ENCODE data around the gene RASL12. TPM values are rescaled to one million over a fixed set of nuclear protein-coding genes. Genes with fewer than 3 reads are reported as not detected.
A peak's percentile ranks its signal among the peaks of the same experiment; 100 is the strongest.

Gene RASL12
- total RNA-seq, 4 donors from 2014 or later, result 41.4 to 83.5 (median 78.7) TPM

- 39 to 55% methylated on average over 6 of the region's 6 CpGs for WGBS, 2 donors
- H3K9me3 ChIP-seq, result no peaks in the 10 kb centered on the region
- no peak overlapping the region for H3K4me3 ChIP-seq
- H3K36me3 ChIP-seq, result peaks cover 0 to 8% (median 0%) of the 10 kb centered on the region in 3 donors
- peaks cover 0 to 98% (median 67%) of the 10 kb centered on the region in 4 donors for H3K4me1 ChIP-seq
- H3K27ac ChIP-seq, result peak overlapping the region; percentile 68 to 95 (median 86)
- DNase-seq (ENCODE audit: low spot score in 2 of 2), result peak in 1 of 2 donors; percentile 44
- no peaks in the 10 kb centered on the region for H3K27me3 ChIP-seq
- TF ChIP-seq CTCF (IDR thresholded peaks at IDR 0.05) (no peak), POLR2A (IDR thresholded peaks at IDR 0.05) (no peak), EP300 (IDR thresholded peaks at IDR 0.05) (peak in 1 of 2 donors; percentile 60)
Measured at GRCh38 chr15:65060641-65061397, 7.0 kb downstream of the RASL12 start.

GRCh38 chr15:65059931-65060596 is 7.7 kb downstream of the RASL12 start:
- Histone ChIP-seq H3K36me3 (peaks cover 0 to 9% (median 0%) of the 10 kb centered on the region in 3 donors), H3K27me3 (no peaks in the 10 kb centered on the region), H3K4me1 (peaks cover 0 to 99% (median 70%) of the 10 kb centered on the region in 4 donors), H3K9me3 (no peaks in the 10 kb centered on the region), H3K4me3 (no peak overlapping the region), H3K27ac (peak overlapping the region; percentile 72 to 95 (median 86))
- DNase-seq (ENCODE audit: low spot score in 2 of 2), result no peak
- WGBS, 2 donors, result 41 to 55% methylated on average over 4 of the region's 4 CpGs
- TF ChIP-seq CTCF (IDR thresholded peaks at IDR 0.05) (no peak), POLR2A (IDR thresholded peaks at IDR 0.05) (no peak), EP300 (IDR thresholded peaks at IDR 0.05) (no peak)

GRCh38 chr15:65059369-65059750 is 8.4 kb downstream of the RASL12 start:
- H3K36me3 ChIP-seq, result peaks cover 0 to 16% (median 0%) of the 10 kb centered on the region in 3 donors
- WGBS, 2 donors, result 88 to 93% methylated on average over 2 to 3 of the region's 3 CpGs
- H3K4me3 ChIP-seq, result no peak overlapping the region

GRCh38 chr15:65058394-65059368 is 9.1 kb downstream of the RASL12 start:
- peaks cover 0 to 21% (median 0%) of the 10 kb centered on the region in 3 donors for H3K36me3 ChIP-seq
- H3K27ac ChIP-seq, result peak overlapping the region; percentile 72 to 95 (median 86)
- H3K9me3 ChIP-seq, result no peaks in the 10 kb centered on the region
- TF ChIP-seq CTCF (IDR thresholded peaks at IDR 0.05), result no peak
- no peak for TF ChIP-seq POLR2A (IDR thresholded peaks at IDR 0.05)
- no peak for TF ChIP-seq EP300 (IDR thresholded peaks at IDR 0.05)
- H3K27me3 ChIP-seq, result no peaks in the 10 kb centered on the region
- no peak for DNase-seq (ENCODE audit: low spot score in 2 of 2)
- no peak overlapping the region for H3K4me3 ChIP-seq
- peaks cover 0 to 97% (median 71%) of the 10 kb centered on the region in 4 donors for H3K4me1 ChIP-seq
- 51 to 64% methylated on average over 12 to 13 of the region's 16 CpGs for WGBS, 2 donors

More at GRCh38 chr15:65059369-65059750, 8.4 kb downstream of the RASL12 start:
- Histone ChIP-seq H3K9me3 (no peaks in the 10 kb centered on the region), H3K4me1 (peaks cover 0 to 99% (median 73%) of the 10 kb centered on the region in 4 donors), H3K27ac (peak overlapping the region; percentile 72 to 95 (median 86)), H3K27me3 (no peaks in the 10 kb centered on the region)
- no peak for TF ChIP-seq EP300 (IDR thresholded peaks at IDR 0.05)
- no peak for DNase-seq (ENCODE audit: low spot score in 2 of 2)

- H3K4me1 ChIP-seq, result peaks cover 0 to 86% (median 60%) of the 10 kb centered on the region in 4 donors
- peak overlapping the region in 3 of 4 donors; percentile 10 to 95 (median 94) for H3K27ac ChIP-seq
- WGBS, 2 donors, result 73 to 78% methylated on average over 8 of the region's 8 CpGs
- TF ChIP-seq CTCF (IDR thresholded peaks at IDR 0.05), result no peak
- no peak for TF ChIP-seq EP300 (IDR thresholded peaks at IDR 0.05)
- TF ChIP-seq POLR2A (IDR thresholded peaks at IDR 0.05), result no peak
- H3K9me3 ChIP-seq, result no peaks in the 10 kb centered on the region
- no peaks in the 10 kb centered on the region for H3K27me3 ChIP-seq
- DNase-seq (ENCODE audit: low spot score in 2 of 2), result no peak
- peaks cover 0 to 32% (median 0%) of the 10 kb centered on the region in 3 donors for H3K36me3 ChIP-seq
- no peak overlapping the region for H3K4me3 ChIP-seq
Measured at GRCh38 chr15:65057549-65057940, 10.2 kb downstream of the RASL12 start.
